Renal cortex interstitium (tissue), 11 donors: ENCODE measurements around the gene SEMA4G. TPM values are rescaled to one million over a fixed set of nuclear protein-coding genes. Genes with fewer than 3 reads are reported as not detected.

Experiments
- DNase-seq, 11 donors: peaks; one replicate each; pipeline ENCODE4 v3.0.0-alpha.2; 2013; ENCODE audit warnings: low read depth in 9 of 11, low spot score in 4 of 11; ENCODE audit errors: extremely low read depth in 1 of 11
- polyA plus RNA-seq, 3 donors: library from polyadenylated mRNA; unstranded; fragments of 120-200 nt; gene quantifications; one replicate each; pipeline ENCODE4 v1.2.1, GENCODE V29; 2013; ENCODE audit not compliant: insufficient read length in 3 of 3

Gene SEMA4G
- polyA plus RNA-seq, 3 donors, result 49.8 to 52.7 (median 50.3) TPM

GRCh38 chr10:100983868-100984671, 14.8 kb downstream of the SEMA4G start:
- DNase-seq, result no peak

GRCh38 chr10:100984672-100985177, 15.4 kb downstream of the SEMA4G start:
- DNase-seq, result no peak

- DNase-seq, result no peak
Observed at GRCh38 chr10:100985336-100985735, 16.0 kb downstream of the SEMA4G start.

- DNase-seq, result no peak
Observed at GRCh38 chr10:100986623-100986951, 17.3 kb downstream of the SEMA4G start.

GRCh38 chr10:100986952-100987684, 17.8 kb downstream of the SEMA4G start, which contains the start of the genes MRPL43 and TWNK:
Gene MRPL43, minus strand, starts transcription at chr10:100987497. Its CDS starts 54 bp downstream, at chr10:100987443.
Gene TWNK, plus strand, starts transcription at chr10:100987543. Its CDS starts 668 bp downstream, at chr10:100988211.
- peak in 9 of 11 donors; percentile 57 to 80 (median 76) for DNase-seq

GRCh38 chr10:100987685-100988049, 18.4 kb downstream of the SEMA4G start:
- no peak for DNase-seq

- no peak for DNase-seq
Observed at GRCh38 chr10:100988166-100988565, 18.9 kb downstream of the SEMA4G start.

GRCh38 chr10:100989088-100989487, 19.8 kb downstream of the SEMA4G start:
- no peak for DNase-seq

GRCh38 chr10:100993986-100994708, 24.8 kb downstream of the SEMA4G start:
- no peak for DNase-seq

GRCh38 chr10:100995181-100995580, 25.9 kb downstream of the SEMA4G start:
- DNase-seq, result no peak

- DNase-seq, result no peak
Observed at GRCh38 chr10:100996678-100997359, 27.5 kb downstream of the SEMA4G start.

- peak in 3 of 11 donors; percentile 54 to 58 (median 57) for DNase-seq
Observed at GRCh38 chr10:100997360-100998182, 28.3 kb downstream of the SEMA4G start.

- peak in 9 of 11 donors; percentile 77 to 89 (median 84) for DNase-seq
Observed at GRCh38 chr10:100998183-100998990, 29.1 kb downstream of the SEMA4G start.

GRCh38 chr10:100998991-100999741, 29.9 kb downstream of the SEMA4G start:
- peak in 8 of 11 donors; percentile 64 to 83 (median 72) for DNase-seq

- DNase-seq, result peak in 2 of 11 donors; percentile 80 to 81
Observed at GRCh38 chr10:100999742-101000126, 30.4 kb downstream of the SEMA4G start, which contains the start of gene LZTS2. Gene LZTS2, plus strand, starts transcription at chr10:100999808. Its CDS starts 2,731 bp downstream, at chr10:101002539.

GRCh38 chr10:101000127-101000914, 31.0 kb downstream of the SEMA4G start:
- no peak for DNase-seq
